GM23248 (cell line): ENCODE results near the gene ACTA1. TPM values are rescaled to one million over a fixed set of nuclear protein-coding genes. Genes with fewer than 3 reads are reported as not detected.
A peak's percentile ranks its signal among the peaks of the same experiment; 100 is the strongest.

Experiments
- DNase-seq: peaks from one replicate; pipeline ENCODE4 v3.0.0-alpha.2; 2015
- H2AFZ ChIP-seq: fragments of 200-600 bp; sonication (generic); 2 replicates; pipeline ENCODE4 v1.6.1; 2016; ENCODE audit warnings: antibody characterized with exemption
- H3F3A ChIP-seq: fragments of 200-600 bp; sonication (generic); 2 replicates; pipeline ENCODE4 v1.6.1; 2016; ENCODE audit warnings: mild to moderate bottlenecking, antibody characterized with exemption, mixed run types; ENCODE audit not compliant: insufficient read depth
- H3K27ac ChIP-seq: fragments of 200-600 bp; sonication (generic); 2 replicates; pipeline ENCODE4 v1.5.1; 2016; ENCODE audit warnings: mild to moderate bottlenecking
- H3K27me3 ChIP-seq: fragments of 200-600 bp; sonication (generic); replicated peaks from 2 replicates; pipeline ENCODE4 v1.6.1; 2016; ENCODE audit warnings: mild to moderate bottlenecking; ENCODE audit not compliant: insufficient read depth
- H3K36me3 ChIP-seq: fragments of 200-600 bp; sonication (generic); 2 replicates; pipeline ENCODE4 v1.6.1; 2016; ENCODE audit warnings: low read depth, mild to moderate bottlenecking
- H3K4me1 ChIP-seq: fragments of 200-600 bp; sonication (generic); 2 replicates; pipeline ENCODE4 v1.6.1; 2016; ENCODE audit warnings: mild to moderate bottlenecking; ENCODE audit not compliant: insufficient read depth
- H3K4me2 ChIP-seq: fragments of 200-600 bp; sonication (generic); one replicate; pipeline ENCODE4 v1.6.1; 2016; ENCODE audit warnings: mild to moderate bottlenecking; ENCODE audit not compliant: unreplicated experiment
- H3K4me3 ChIP-seq: fragments of 200-600 bp; sonication (generic); 2 replicates; pipeline ENCODE4 v1.5.1; 2016; ENCODE audit warnings: mild to moderate bottlenecking
- H3K79me2 ChIP-seq: fragments of 200-600 bp; sonication (generic); 2 replicates; pipeline ENCODE4 v1.6.1; 2016; ENCODE audit warnings: mild to moderate bottlenecking; ENCODE audit not compliant: insufficient read depth
- H3K9ac ChIP-seq: fragments of 200-600 bp; sonication (generic); 2 replicates; pipeline ENCODE4 v1.6.1; 2016; ENCODE audit warnings: mild to moderate bottlenecking
- H3K9me2 ChIP-seq: fragments of 200-600 bp; sonication (generic); 2 replicates; pipeline ENCODE4 v1.6.1; 2016; ENCODE audit warnings: mixed run types, mild to moderate bottlenecking, moderate library complexity; ENCODE audit not compliant: insufficient read depth
- H3K9me3 ChIP-seq: fragments of 200-600 bp; sonication (generic); one replicate; pipeline ENCODE4 v1.6.1; 2017; ENCODE audit warnings: low read depth
- H4K20me1 ChIP-seq: fragments of 200-600 bp; sonication (generic); 2 replicates; pipeline ENCODE4 v1.6.0; 2016; ENCODE audit not compliant: insufficient read depth
- EZH2 ChIP-seq: fragments of 200-600 bp; sonication (generic); IDR thresholded peaks from 2 replicates; pipeline ENCODE4 v1.6.1; 2018; ENCODE audit warnings: antibody characterized with exemption, mild to moderate bottlenecking; ENCODE audit not compliant: insufficient read depth, poor library complexity, severe bottlenecking
- EZH2phosphoT487 ChIP-seq: fragments of 200-600 bp; sonication (generic); IDR thresholded peaks from 2 replicates; pipeline ENCODE4 v1.6.1; 2018; ENCODE audit warnings: antibody characterized with exemption, moderate library complexity, mild to moderate bottlenecking, low read depth; ENCODE audit not compliant: insufficient read depth
- WGBS, 2 experiments: methylation state at CpG; one replicate each; pipeline ENCODE4 v1.1.6; 2015 to 2017; ENCODE audit warnings: low lambda C conversion rate in 2 of 2, low coverage in 1 of 2; ENCODE audit errors: missing lambda C conversion rate in 2 of 2; 5-methylcytosine and 5-hydroxymethylcytosine counted together
- in situ Hi-C: fragments of 300-500 bp; cut with MboI; formaldehyde crosslinking; loops from 2 replicates; pipeline ENCODE4 v1.15.0; 2020
- polyA plus RNA-seq: library from polyadenylated mRNA; unstranded; fragments of >200 nt; fragmentation: Nextera tagmentation; extraction: Ambion mirVana; gene quantifications from 2 replicates; pipeline ENCODE4 v1.2.1, GENCODE V29; 2016
- total RNA-seq: library from RNA; depleted of rRNA; stranded (reverse); fragments of >200 nt; shearing (Covaris generic); gene quantifications from 2 replicates; pipeline ENCODE4 v1.2.3, GENCODE V29; 2014

Gene ACTA1
- total and polyA plus RNA-seq, 2 experiments from 2014 or later: 0.22 TPM; not detected in 1

GRCh38 chr1:229392936-229393335 lies 41.0 kb downstream of the ACTA1 start:
- Histone ChIP-seq H3K9ac (no peak overlapping the region), H3F3A (peaks cover 13% of the 10 kb centered on the region; the same call in 1 of the 2 replicates), H3K9me3 (no peaks in the 10 kb centered on the region), H4K20me1 (no peaks in the 10 kb centered on the region), H3K27ac (no peak overlapping the region), H3K4me1 (peaks cover 8% of the 10 kb centered on the region), H3K36me3 (no peaks in the 10 kb centered on the region), H3K4me3 (no peak overlapping the region), H3K9me2 (no peaks in the 10 kb centered on the region), H3K79me2 (no peaks in the 10 kb centered on the region), H2AFZ (no peak overlapping the region), H3K27me3 (peaks cover 14% of the 10 kb centered on the region; the same call in 1 of the 2 replicates), H3K4me2 (no peak overlapping the region)
- in situ Hi-C loops: no loop called here
- TF ChIP-seq EZH2 (no peak), EZH2phosphoT487 (no peak)
- DNase-seq: no peak
- 56 to 59% methylated on average over 4 of the region's 4 CpGs for WGBS, 2 experiments

DNA sequence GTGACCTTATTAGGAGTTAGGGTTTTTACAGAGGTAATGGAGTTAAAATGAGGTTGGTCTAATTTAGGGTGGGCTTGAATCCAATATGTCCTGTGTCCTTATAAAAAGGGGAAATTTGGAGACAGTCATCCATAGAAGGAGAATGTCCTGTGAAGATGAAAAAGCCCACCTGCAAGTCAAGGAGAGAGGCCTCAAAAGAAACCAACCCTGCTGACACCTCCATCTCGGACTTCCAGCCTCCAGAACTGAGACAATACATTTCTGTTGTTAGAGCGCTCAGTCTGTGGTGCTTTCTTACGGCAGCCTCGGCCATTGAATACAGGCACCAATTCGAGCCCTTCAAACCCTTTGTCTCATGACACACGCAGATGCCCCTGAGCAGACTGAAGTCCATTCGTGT lies 43.8 kb downstream of the ACTA1 start:
- Histone ChIP-seq H3K4me3 (no peak overlapping the region), H3K4me2 (no peak overlapping the region), H3K27me3 (no peaks in the 10 kb centered on the region; the same call in 1 of the 2 replicates), H3K4me1 (peaks cover 8% of the 10 kb centered on the region), H3K9me3 (no peaks in the 10 kb centered on the region), H3K27ac (no peak overlapping the region), H4K20me1 (no peaks in the 10 kb centered on the region), H2AFZ (no peak overlapping the region), H3K9me2 (no peaks in the 10 kb centered on the region), H3K79me2 (no peaks in the 10 kb centered on the region), H3K9ac (no peak overlapping the region), H3F3A (peaks cover 13% of the 10 kb centered on the region; the same call in 1 of the 2 replicates), H3K36me3 (no peaks in the 10 kb centered on the region)
- in situ Hi-C loops: no loop called here
- TF ChIP-seq EZH2phosphoT487 (no peak), EZH2 (no peak)
- 64 to 65% methylated on average over 7 of the region's 7 CpGs for WGBS, 2 experiments
- DNase-seq: no peak

- Histone ChIP-seq H2AFZ (no peak overlapping the region), H3K4me1 (peaks cover 8% of the 10 kb centered on the region), H3K9ac (no peak overlapping the region), H3K4me2 (no peak overlapping the region), H3K4me3 (no peak overlapping the region), H3K27me3 (no peaks in the 10 kb centered on the region; the same call in 1 of the 2 replicates), H3K9me3 (no peaks in the 10 kb centered on the region), H3K79me2 (no peaks in the 10 kb centered on the region), H3K9me2 (no peaks in the 10 kb centered on the region), H4K20me1 (no peaks in the 10 kb centered on the region), H3K27ac (no peak overlapping the region), H3K36me3 (no peaks in the 10 kb centered on the region), H3F3A (peaks cover 13% of the 10 kb centered on the region; the same call in 1 of the 2 replicates)
- peak; percentile 47 for DNase-seq
- in situ Hi-C loops: no loop called here
- WGBS, 2 experiments: 35 to 39% methylated on average over 7 of the region's 7 CpGs
- TF ChIP-seq EZH2phosphoT487 (no peak), EZH2 (no peak)
These were observed 44.9 kb downstream of the ACTA1 start for GRCh38 chr1:229388897-229389580.

DNA sequence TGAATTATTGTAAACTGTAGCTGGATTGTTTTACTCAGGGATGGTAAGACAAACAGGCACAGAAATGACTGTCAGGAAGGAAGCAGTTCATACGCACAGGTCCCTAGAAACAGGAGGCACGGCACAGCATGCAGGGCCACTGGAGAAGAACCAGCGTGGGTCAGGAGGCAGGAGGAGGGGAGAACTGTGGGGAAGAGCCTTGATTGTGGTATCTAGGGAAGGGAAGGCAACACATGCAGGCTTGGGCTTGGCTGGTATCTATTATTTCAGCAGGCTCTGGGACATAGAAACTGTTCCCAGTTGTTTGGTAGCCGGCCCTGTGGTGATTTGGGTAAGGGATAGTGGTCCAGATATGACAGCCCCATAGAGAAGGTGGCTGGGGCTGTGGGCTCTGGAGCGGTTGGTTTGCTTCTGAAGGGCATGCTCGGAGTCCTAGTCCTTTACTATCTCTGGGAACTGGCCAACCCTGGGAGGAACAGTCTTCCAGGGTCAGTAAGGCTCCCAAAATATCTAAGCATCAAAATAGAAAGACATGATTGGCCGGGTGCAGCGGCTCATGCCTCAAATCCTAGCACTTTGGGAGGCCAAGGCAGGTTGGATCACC lies 47.9 kb downstream of the ACTA1 start:
- H3K4me1 ChIP-seq: peaks cover 8% of the 10 kb centered on the region
- no peak for DNase-seq
- H3K9me3 ChIP-seq: no peaks in the 10 kb centered on the region
- no peak overlapping the region for H3K9ac ChIP-seq
- no peaks in the 10 kb centered on the region for H3K79me2 ChIP-seq
- H3K9me2 ChIP-seq: no peaks in the 10 kb centered on the region
- no peak for TF ChIP-seq EZH2phosphoT487
- TF ChIP-seq EZH2: no peak
- WGBS, 2 experiments: 63 to 67% methylated on average over 8 of the region's 8 CpGs
- H2AFZ ChIP-seq: no peak overlapping the region
- no peaks in the 10 kb centered on the region for H3K36me3 ChIP-seq
- H3K27ac ChIP-seq: no peak overlapping the region
- no peaks in the 10 kb centered on the region; the same call in 1 of the 2 replicates for H3K27me3 ChIP-seq
- H3F3A ChIP-seq: peaks cover 13% of the 10 kb centered on the region; the same call in 1 of the 2 replicates
- in situ Hi-C loops: no loop called here
- H4K20me1 ChIP-seq: no peaks in the 10 kb centered on the region
- H3K4me2 ChIP-seq: no peak overlapping the region
- no peak overlapping the region for H3K4me3 ChIP-seq
